Stimulated activated CD8-positive, alpha-beta memory T cell treated with anti-CD3 and anti-CD28 coated beads, Interleukin-4, amount 100 ng/mL, for 4 hours (primary cell): ENCODE data around the gene CCDC102A.
A peak's percentile ranks its signal among the peaks of the same experiment; 100 is the strongest.

Experiments used
- DNase-seq, 2 donors: peaks; one replicate each; pipeline ENCODE4 v3.0.0-alpha.2; 2020; ENCODE audit warnings: low read depth in 2 of 2, low spot score in 1 of 2

Gene CCDC102A

GRCh38 chr16:57519796-57520360 lies 16.5 kb downstream of the CCDC102A start:
- DNase-seq = peak; percentile 64 to 76

- DNase-seq = no peak
Measured at GRCh38 chr16:57518922-57519321, 17.4 kb downstream of the CCDC102A start.

GRCh38 chr16:57518520-57518919 lies 17.9 kb downstream of the CCDC102A start:
- DNase-seq = no peak

GRCh38 chr16:57517397-57518367 lies 18.7 kb downstream of the CCDC102A start:
- no peak for DNase-seq

- DNase-seq = no peak
Measured at GRCh38 chr16:57516773-57517172, 19.6 kb downstream of the CCDC102A start.

- no peak for DNase-seq
Measured at GRCh38 chr16:57516176-57516725, 20.1 kb downstream of the CCDC102A start.

GRCh38 chr16:57514791-57515600 lies 21.4 kb downstream of the CCDC102A start:
- DNase-seq = no peak

- no peak for DNase-seq
Measured at GRCh38 chr16:57514371-57514770, 22.0 kb downstream of the CCDC102A start.

- no peak for DNase-seq
Measured at GRCh38 chr16:57513371-57514102, 22.8 kb downstream of the CCDC102A start.

GRCh38 chr16:57512296-57513001 lies 23.9 kb downstream of the CCDC102A start:
- no peak for DNase-seq

GRCh38 chr16:57510016-57510871 lies 26.1 kb downstream of the CCDC102A start:
- no peak for DNase-seq

GRCh38 chr16:57509231-57509923 lies 27.0 kb downstream of the CCDC102A start:
- DNase-seq = no peak

- no peak for DNase-seq
Measured at GRCh38 chr16:57508035-57508425, 28.3 kb downstream of the CCDC102A start.

GRCh38 chr16:57507136-57508034 lies 29.0 kb downstream of the CCDC102A start:
- DNase-seq = no peak

- DNase-seq = no peak
Measured at GRCh38 chr16:57505169-57505568, 31.2 kb downstream of the CCDC102A start.

GRCh38 chr16:57504491-57504890 lies 31.9 kb downstream of the CCDC102A start:
- no peak for DNase-seq

GRCh38 chr16:57504001-57504400 lies 32.4 kb downstream of the CCDC102A start:
- DNase-seq = no peak
